ENCODE measurements around the gene CHPF. TPM values are rescaled to one million over a fixed set of nuclear protein-coding genes. Genes with fewer than 3 reads are reported as not detected.
A peak's percentile ranks its signal among the peaks of the same experiment; 100 is the strongest.

The CHPF gene
- total and polyA plus RNA-seq, 2 donors (not counting 3 experiments of a cell fraction or from before 2014, with no cell fraction given), result 0.24 to 0.32 TPM

- H4K20me1 ChIP-seq (replicated peaks; ENCODE audit: control insufficient read depth, extremely low read depth, insufficient read depth, low read length), result no peaks in the 10 kb centered on the region
- no peak overlapping the region for H3K9ac ChIP-seq (replicated peaks; ENCODE audit: extremely low read depth, insufficient read depth, low read length)
- no peak overlapping the region for H2AFZ ChIP-seq (ENCODE audit: low read depth, low read length)
- dilution Hi-C loops (cut with MboI; ENCODE audit: extremely low pct_ligation_motif_present, low sequenced_read_pairs), result no loop called here
- peak; percentile 62 for FAIRE-seq
- no peak overlapping the region for H3K27ac ChIP-seq (ENCODE audit: insufficient read depth, low read depth, low read length)
- DNase-seq (ENCODE audit: low read depth, low spot score), result peak; percentile 79
- ChIA-PET CTCF (interaction anchor here (0.6 to 4.9 kb wide), 26 partner anchors 8 to 148 kb away, joined by 3 to 47 read pairs (median 4); partner anchors contain the start of gene STK11IP), POLR2A (no interaction called here)
- no peaks in the 10 kb centered on the region for H3K36me3 ChIP-seq (ENCODE audit: control insufficient read depth in 2 of 2, extremely low read depth in 1 of 2, insufficient read depth in 2 of 2, low read length in 2 of 2)
- H3K27me3 ChIP-seq (ENCODE audit: control insufficient read depth in 2 of 2, insufficient read depth in 2 of 2, low read length in 2 of 2), result peaks cover 23 to 26% of the 10 kb centered on the region in 2 experiments
- peaks cover 7% of the 10 kb centered on the region for H3K4me1 ChIP-seq (ENCODE audit: control insufficient read depth, extremely low read depth, insufficient read depth, low read length)
- H3K4me3 ChIP-seq (replicated peaks in 1 of 3; ENCODE audit: insufficient read depth in 1 of 3, low read depth in 1 of 3, low read length in 3 of 3), result no peak overlapping the region
- intact Hi-C loops (cut with micrococcal nuclease), result loop anchor here (1.0 kb wide), 2 partner anchors 101 to 148 kb away; no protein-coding TSS in a partner anchor
- H3K9me1 ChIP-seq (replicated peaks; ENCODE audit: control insufficient read depth, extremely low read depth, insufficient read depth, low read length), result no peaks in the 10 kb centered on the region
- no peak for TF ChIP-seq EZH2 (IDR thresholded peaks at IDR 0.05; ENCODE audit: borderline replicate concordance, low read depth, low read length, severe bottlenecking)
- TF ChIP-seq, protein P1, sequence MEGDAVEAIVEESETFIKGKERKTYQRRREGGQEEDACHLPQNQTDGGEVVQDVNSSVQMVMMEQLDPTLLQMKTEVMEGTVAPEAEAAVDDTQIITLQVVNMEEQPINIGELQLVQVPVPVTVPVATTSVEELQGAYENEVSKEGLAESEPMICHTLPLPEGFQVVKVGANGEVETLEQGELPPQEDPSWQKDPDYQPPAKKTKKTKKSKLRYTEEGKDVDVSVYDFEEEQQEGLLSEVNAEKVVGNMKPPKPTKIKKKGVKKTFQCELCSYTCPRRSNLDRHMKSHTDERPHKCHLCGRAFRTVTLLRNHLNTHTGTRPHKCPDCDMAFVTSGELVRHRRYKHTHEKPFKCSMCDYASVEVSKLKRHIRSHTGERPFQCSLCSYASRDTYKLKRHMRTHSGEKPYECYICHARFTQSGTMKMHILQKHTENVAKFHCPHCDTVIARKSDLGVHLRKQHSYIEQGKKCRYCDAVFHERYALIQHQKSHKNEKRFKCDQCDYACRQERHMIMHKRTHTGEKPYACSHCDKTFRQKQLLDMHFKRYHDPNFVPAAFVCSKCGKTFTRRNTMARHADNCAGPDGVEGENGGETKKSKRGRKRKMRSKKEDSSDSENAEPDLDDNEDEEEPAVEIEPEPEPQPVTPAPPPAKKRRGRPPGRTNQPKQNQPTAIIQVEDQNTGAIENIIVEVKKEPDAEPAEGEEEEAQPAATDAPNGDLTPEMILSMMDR (IDR thresholded peaks at IDR 0.05; ENCODE audit: extremely low read depth in 1 of 2, insufficient read depth in 1 of 2, low read depth in 1 of 2, low read length in 2 of 2), result peak; percentile 83 to 98
- BruUV-seq (replicated peaks), result no TSS peak
- no peaks in the 10 kb centered on the region for H3K79me2 ChIP-seq (ENCODE audit: control insufficient read depth, insufficient read depth, low read length)
- H3K9me3 ChIP-seq (replicated peaks; ENCODE audit: control insufficient read depth, insufficient read depth, low read length), result no peaks in the 10 kb centered on the region
- no peak overlapping the region for H3K4me2 ChIP-seq (ENCODE audit: insufficient read depth, low read length)
Observed at GRCh38 chr2:219541611-219542180, 1.9 kb downstream of the CHPF start.

- no peak overlapping the region for H3K27ac ChIP-seq (ENCODE audit: insufficient read depth, low read depth, low read length)
- POLR2A ChIA-PET, result no interaction called here
- no TSS peak for BruUV-seq (replicated peaks)
- intact Hi-C loops (cut with micrococcal nuclease) (loop anchor here (1.0 kb wide), 2 partner anchors 101 to 148 kb away; no protein-coding TSS in a partner anchor), dilution Hi-C loops (cut with MboI; ENCODE audit: extremely low pct_ligation_motif_present, low sequenced_read_pairs) (no loop called here)
- H3K9ac ChIP-seq (replicated peaks; ENCODE audit: extremely low read depth, insufficient read depth, low read length), result no peak overlapping the region
- FAIRE-seq, result no peak
- CTCF ChIA-PET, result interaction anchor here (0.6 to 4.9 kb wide), 25 partner anchors 8 to 148 kb away, joined by 3 to 47 read pairs (median 4); partner anchors contain the start of gene STK11IP
- H3K27me3 ChIP-seq (ENCODE audit: control insufficient read depth in 2 of 2, insufficient read depth in 2 of 2, low read length in 2 of 2), result peaks cover 25% of the 10 kb centered on the region in 2 experiments
- H2AFZ ChIP-seq (ENCODE audit: low read depth, low read length), result no peak overlapping the region
- no peaks in the 10 kb centered on the region for H3K36me3 ChIP-seq (ENCODE audit: control insufficient read depth in 2 of 2, extremely low read depth in 1 of 2, insufficient read depth in 2 of 2, low read length in 2 of 2)
- H3K79me2 ChIP-seq (ENCODE audit: control insufficient read depth, insufficient read depth, low read length), result no peaks in the 10 kb centered on the region
- H3K4me3 ChIP-seq (replicated peaks in 1 of 3; ENCODE audit: insufficient read depth in 1 of 3, low read depth in 1 of 3, low read length in 3 of 3), result no peak overlapping the region
- H3K4me1 ChIP-seq (ENCODE audit: control insufficient read depth, extremely low read depth, insufficient read depth, low read length), result peaks cover 7% of the 10 kb centered on the region
- no peak overlapping the region for H3K4me2 ChIP-seq (ENCODE audit: insufficient read depth, low read length)
- DNase-seq (ENCODE audit: low read depth, low spot score), result no peak
- no peaks in the 10 kb centered on the region for H3K9me3 ChIP-seq (replicated peaks; ENCODE audit: control insufficient read depth, insufficient read depth, low read length)
- TF ChIP-seq POLR2A (IDR thresholded peaks at IDR 0.05; ENCODE audit: low read depth, low read length), result no peak
- TF ChIP-seq MYC (IDR thresholded peaks at IDR 0.05; ENCODE audit: low read depth, low read length), result no peak
- no peak for TF ChIP-seq POLR2AphosphoS5 (IDR thresholded peaks at IDR 0.05; ENCODE audit: insufficient read depth, low read depth, low read length)
- TF ChIP-seq, protein P1 (IDR thresholded peaks at IDR 0.05; ENCODE audit: extremely low read depth in 1 of 2, insufficient read depth in 1 of 2, low read depth in 1 of 2, low read length in 2 of 2), result no peak
- TF ChIP-seq EZH2 (IDR thresholded peaks at IDR 0.05; ENCODE audit: borderline replicate concordance, low read depth, low read length, severe bottlenecking), result no peak
- no peaks in the 10 kb centered on the region for H4K20me1 ChIP-seq (replicated peaks; ENCODE audit: control insufficient read depth, extremely low read depth, insufficient read depth, low read length)
- no peaks in the 10 kb centered on the region for H3K9me1 ChIP-seq (replicated peaks; ENCODE audit: control insufficient read depth, extremely low read depth, insufficient read depth, low read length)
Observed at GRCh38 chr2:219540784-219541504, 2.7 kb downstream of the CHPF start.
